CD8-positive, alpha-beta memory T cell (primary cell): ENCODE data around the gene PADI2. TPM values are rescaled to one million over a fixed set of nuclear protein-coding genes. Genes with fewer than 3 reads are reported as not detected.
A peak's percentile ranks its signal among the peaks of the same experiment; 100 is the strongest.

ENCODE experiments used
- CTCF ChIA-PET: fragments of 350-600 bp; sonication (Branson Sonifier 250); formaldehyde crosslinking; loops from one replicate; lab custom pipeline; 2021; ENCODE audit warnings: antibody characterized with exemption; lab: Charles Lee
- POLR2A ChIA-PET: fragments of 350-600 bp; sonication (Branson Sonifier 250); formaldehyde crosslinking; loops from one replicate; lab custom pipeline; 2021; ENCODE audit warnings: antibody characterized with exemption; lab: Charles Lee
- DNase-seq, 5 donors: peaks; one replicate each; pipeline versions ENCODE4 v3.0.0 to v3.0.0-alpha.2; 2020 to 2022; ENCODE audit warnings: mixed read lengths in 1 of 5
- H3K27ac ChIP-seq: one replicate; pipeline ENCODE4 v1.7.0; 2013; ENCODE audit warnings: low read depth, mild to moderate bottlenecking, low read length, moderate library complexity
- H3K27me3 ChIP-seq: 2 replicates; pipeline ENCODE4 v1.7.0; 2013; ENCODE audit warnings: low read length, mild to moderate bottlenecking; ENCODE audit not compliant: insufficient read depth, poor library complexity, severe bottlenecking
- H3K36me3 ChIP-seq: 2 replicates; pipeline ENCODE4 v1.7.0; 2013; ENCODE audit warnings: mild to moderate bottlenecking, low read length, moderate library complexity; ENCODE audit not compliant: insufficient read depth
- H3K4me1 ChIP-seq: 2 replicates; pipeline ENCODE4 v1.7.0; 2013; ENCODE audit warnings: mild to moderate bottlenecking, low read length, moderate library complexity; ENCODE audit not compliant: insufficient read depth
- H3K4me3 ChIP-seq: 2 replicates; pipeline ENCODE4 v1.7.0; 2013; ENCODE audit warnings: mild to moderate bottlenecking, low read length
- H3K9me3 ChIP-seq: 2 replicates; pipeline ENCODE4 v1.7.0; 2013; ENCODE audit warnings: mild to moderate bottlenecking, low read length
- H3K27ac Mint-ChIP-seq, 8 donors: one replicate each; pipeline ENCODE4 v1.8.0; 2020 to 2021; ENCODE audit warnings: mixed read lengths in 8 of 8, mild to moderate bottlenecking in 6 of 8, inconsistent platforms in 3 of 8, moderate library complexity in 3 of 8
- H3K27me3 Mint-ChIP-seq, 2 donors: one replicate each; pipeline ENCODE4 v1.8.0; 2020 to 2021; ENCODE audit warnings: mixed read lengths in 2 of 2, mild to moderate bottlenecking in 1 of 2, moderate library complexity in 1 of 2
- H3K36me3 Mint-ChIP-seq, 3 donors: one replicate each; pipeline ENCODE4 v1.8.0; 2020 to 2021; ENCODE audit warnings: mixed read lengths in 3 of 3, inconsistent platforms in 1 of 3, mild to moderate bottlenecking in 1 of 3
- H3K4me1 Mint-ChIP-seq, 3 donors: one replicate each; pipeline ENCODE4 v1.8.0; 2020 to 2021; ENCODE audit warnings: mixed read lengths in 3 of 3, inconsistent platforms in 1 of 3, mild to moderate bottlenecking in 1 of 3
- H3K4me3 Mint-ChIP-seq, 7 donors: one replicate each; pipeline ENCODE4 v1.8.0; 2020 to 2021; ENCODE audit warnings: mixed read lengths in 7 of 7, mild to moderate bottlenecking in 6 of 7, moderate library complexity in 4 of 7, inconsistent platforms in 2 of 7
- H3K9me3 Mint-ChIP-seq, 5 donors: one replicate each; pipeline ENCODE4 v1.8.0; 2020 to 2022; ENCODE audit warnings: mixed read lengths in 5 of 5, mild to moderate bottlenecking in 3 of 5, moderate library complexity in 2 of 5, inconsistent platforms in 1 of 5
- polyA plus RNA-seq: library from polyadenylated mRNA; unstranded; fragments of 300-500 nt; fragmentation: Illumina TruSeq; gene quantifications from one replicate; pipeline ENCODE4 v1.2.3, GENCODE V29; 2021
- total RNA-seq, 2 experiments: library from RNA; stranded (reverse); gene quantifications; one replicate each; pipeline ENCODE4 v1.2.3, GENCODE V29; 2021

The PADI2 gene
- total RNA-seq (not detected), polyA plus RNA-seq (not detected)

GRCh38 chr1:17119076-17119772 lies at the start of gene PADI2:
TSS of gene PADI2 (minus strand) at chr1:17119451. CDS start at chr1:17119371, 80 bp downstream.
- CTCF ChIA-PET, result interaction anchor here (13.4 kb wide), 1 partner anchor 119 kb away, joined by 154 read pairs; no protein-coding TSS in a partner anchor
- no peak within 1 kb of the TSS for H3K4me3 ChIP-seq
- no peaks in the 10 kb centered on the region for H3K9me3 ChIP-seq

GRCh38 chr1:17168091-17168876 lies 49.0 kb upstream of the PADI2 start:
- no peaks in the 10 kb centered on the region for H3K36me3 ChIP-seq
- H3K9me3 Mint-ChIP-seq, result no peaks in the 10 kb centered on the region
- H3K27me3 Mint-ChIP-seq, result peaks cover 3 to 34% of the 10 kb centered on the region in 2 donors
- ChIA-PET POLR2A (no interaction called here), CTCF (no interaction called here)
- H3K27ac Mint-ChIP-seq, result no peak overlapping the region
- H3K27ac ChIP-seq, result no peak overlapping the region
- no peak overlapping the region for H3K4me3 ChIP-seq
- no peaks in the 10 kb centered on the region for H3K36me3 Mint-ChIP-seq
- H3K4me1 Mint-ChIP-seq, result no peaks in the 10 kb centered on the region
- no peak overlapping the region for H3K4me3 Mint-ChIP-seq
- H3K4me1 ChIP-seq, result no peaks in the 10 kb centered on the region
- no peak for DNase-seq
- peaks cover 4% of the 10 kb centered on the region for H3K27me3 ChIP-seq
- H3K9me3 ChIP-seq, result no peaks in the 10 kb centered on the region

More at GRCh38 chr1:17119076-17119772, at the start of gene PADI2:
- H3K27me3 ChIP-seq, result peaks cover 27% of the 10 kb centered on the region
- Mint-ChIP-seq H3K4me3 (peak within 1 kb of the TSS in 5 of 7 donors; percentile 4 to 63 (median 37)), H3K27ac (peak within 1 kb of the TSS in 1 of 8 donors; percentile 53), H3K9me3 (no peaks in the 10 kb centered on the region), H3K27me3 (peaks cover 43 to 68% of the 10 kb centered on the region in 2 donors), H3K36me3 (no peaks in the 10 kb centered on the region), H3K4me1 (peaks cover 0 to 15% (median 3%) of the 10 kb centered on the region in 3 donors)
- DNase-seq, result peak in 4 of 5 donors; percentile 2 to 20 (median 8)
- POLR2A ChIA-PET, result no interaction called here
- H3K36me3 ChIP-seq, result no peaks in the 10 kb centered on the region
- H3K27ac ChIP-seq, result no peak within 1 kb of the TSS
- H3K4me1 ChIP-seq, result peaks cover 4% of the 10 kb centered on the region

GRCh38 chr1:17167786-17168090 lies 48.5 kb upstream of the PADI2 start:
- POLR2A ChIA-PET, result no interaction called here
- no peaks in the 10 kb centered on the region for H3K36me3 Mint-ChIP-seq

GRCh38 chr1:17167041-17167785 lies 48.0 kb upstream of the PADI2 start:
- no peak overlapping the region for H3K27ac ChIP-seq
- no peaks in the 10 kb centered on the region for H3K4me1 ChIP-seq
- no peaks in the 10 kb centered on the region for H3K9me3 ChIP-seq
- POLR2A ChIA-PET, result no interaction called here
- H3K4me3 ChIP-seq, result no peak overlapping the region
- no peaks in the 10 kb centered on the region for H3K36me3 Mint-ChIP-seq
- no peak for DNase-seq
- H3K27ac Mint-ChIP-seq, result no peak overlapping the region
- H3K36me3 ChIP-seq, result no peaks in the 10 kb centered on the region
- CTCF ChIA-PET, result no interaction called here
- no peak overlapping the region for H3K4me3 Mint-ChIP-seq
- H3K9me3 Mint-ChIP-seq, result no peaks in the 10 kb centered on the region
- H3K27me3 ChIP-seq, result peaks cover 4% of the 10 kb centered on the region
- H3K27me3 Mint-ChIP-seq, result peaks cover 0 to 28% of the 10 kb centered on the region in 2 donors
- H3K4me1 Mint-ChIP-seq, result no peaks in the 10 kb centered on the region

More at GRCh38 chr1:17167786-17168090, 48.5 kb upstream of the PADI2 start:
- Histone ChIP-seq H3K27ac (no peak overlapping the region), H3K27me3 (peaks cover 4% of the 10 kb centered on the region), H3K9me3 (no peaks in the 10 kb centered on the region), H3K4me3 (no peak overlapping the region), H3K36me3 (no peaks in the 10 kb centered on the region), H3K4me1 (no peaks in the 10 kb centered on the region)
- H3K9me3 Mint-ChIP-seq, result no peaks in the 10 kb centered on the region
- H3K4me1 Mint-ChIP-seq, result no peaks in the 10 kb centered on the region
- no peak overlapping the region for H3K27ac Mint-ChIP-seq
- no peak for DNase-seq
- CTCF ChIA-PET, result no interaction called here
- H3K4me3 Mint-ChIP-seq, result no peak overlapping the region
- H3K27me3 Mint-ChIP-seq, result peaks cover 0 to 28% of the 10 kb centered on the region in 2 donors

GRCh38 chr1:17165823-17166222 lies 46.6 kb upstream of the PADI2 start:
- H3K27me3 Mint-ChIP-seq, result peaks cover 0 to 25% of the 10 kb centered on the region in 2 donors

GRCh38 chr1:17163789-17164666 lies 44.8 kb upstream of the PADI2 start:
- Histone ChIP-seq H3K27me3 (peaks cover 4% of the 10 kb centered on the region), H3K36me3 (no peaks in the 10 kb centered on the region), H3K9me3 (no peaks in the 10 kb centered on the region), H3K4me3 (no peak overlapping the region), H3K4me1 (no peaks in the 10 kb centered on the region), H3K27ac (no peak overlapping the region)
- ChIA-PET POLR2A (no interaction called here), CTCF (no interaction called here)
- H3K9me3 Mint-ChIP-seq, result no peaks in the 10 kb centered on the region
- H3K27ac Mint-ChIP-seq, result no peak overlapping the region
- H3K36me3 Mint-ChIP-seq, result no peaks in the 10 kb centered on the region
- H3K27me3 Mint-ChIP-seq, result peaks cover 3 to 25% of the 10 kb centered on the region in 2 donors
- H3K4me1 Mint-ChIP-seq, result no peaks in the 10 kb centered on the region
- H3K4me3 Mint-ChIP-seq, result no peak overlapping the region
- no peak for DNase-seq

More at GRCh38 chr1:17165823-17166222, 46.6 kb upstream of the PADI2 start:
- ChIA-PET CTCF (no interaction called here), POLR2A (no interaction called here)
- H3K4me1 ChIP-seq, result no peaks in the 10 kb centered on the region
- no peaks in the 10 kb centered on the region for H3K9me3 Mint-ChIP-seq
- no peak overlapping the region for H3K4me3 ChIP-seq
- DNase-seq, result no peak
- H3K36me3 Mint-ChIP-seq, result no peaks in the 10 kb centered on the region
- no peak overlapping the region for H3K27ac Mint-ChIP-seq
- no peak overlapping the region for H3K27ac ChIP-seq
- no peaks in the 10 kb centered on the region for H3K9me3 ChIP-seq
- H3K36me3 ChIP-seq, result no peaks in the 10 kb centered on the region
- no peak overlapping the region for H3K4me3 Mint-ChIP-seq
- H3K27me3 ChIP-seq, result peaks cover 4% of the 10 kb centered on the region
- no peaks in the 10 kb centered on the region for H3K4me1 Mint-ChIP-seq

GRCh38 chr1:17163371-17163770 lies 44.1 kb upstream of the PADI2 start:
- DNase-seq, result no peak
- Histone ChIP-seq H3K27ac (no peak overlapping the region), H3K9me3 (no peaks in the 10 kb centered on the region), H3K36me3 (no peaks in the 10 kb centered on the region), H3K4me1 (no peaks in the 10 kb centered on the region), H3K4me3 (no peak overlapping the region), H3K27me3 (peaks cover 4% of the 10 kb centered on the region)
- H3K4me1 Mint-ChIP-seq, result no peaks in the 10 kb centered on the region
- POLR2A ChIA-PET, result no interaction called here
- no peaks in the 10 kb centered on the region for H3K9me3 Mint-ChIP-seq
- CTCF ChIA-PET, result no interaction called here
- no peak overlapping the region for H3K4me3 Mint-ChIP-seq
- H3K27me3 Mint-ChIP-seq, result peaks cover 4 to 25% of the 10 kb centered on the region in 2 donors
- H3K27ac Mint-ChIP-seq, result no peak overlapping the region
- H3K36me3 Mint-ChIP-seq, result no peaks in the 10 kb centered on the region
